HepG2 (cell line): ENCODE results near the gene DDX10. TPM values are rescaled to one million over a fixed set of nuclear protein-coding genes. Genes with fewer than 3 reads are reported as not detected.

Source experiments
- ATAC-seq: fragments of 200-7000 bp; cut with Tn5 transposase; 3 replicates; pipeline ENCODE4 v1.9.1; 2020; ENCODE audit warnings: mild to moderate bottlenecking, moderate library complexity
- BruUV-seq: library from RNA; stranded (reverse); fragments of 400-500 nt; replicated peaks from 2 replicates; lab custom pipeline; 2021; lab: Mats Ljungman, UMichigan
- CTCF ChIA-PET: fragments of 300-600 bp; formaldehyde crosslinking; extraction: SDS; loops from one replicate; lab custom pipeline; 2021; ENCODE audit warnings: low total read pairs, inconsistent platforms, low intra/inter-chr PET ratio; lab: Yijun Ruan, JAX
- POLR2A ChIA-PET: fragments of 350-600 bp; sonication (Branson Sonifier 250); formaldehyde crosslinking; loops from one replicate; lab custom pipeline; 2020; ENCODE audit warnings: antibody characterized with exemption, inconsistent platforms; lab: Yijun Ruan, JAX
- DNase-seq: peaks from one replicate; pipeline ENCODE4 v3.0.0-alpha.2; 2015; ENCODE audit warnings: low spot score
- FAIRE-seq: peaks from 3 replicates; lab custom pipeline; 2011; peaks lifted over from hg19 to GRCh38; lab: Jason Lieb, UNC
- H2AFZ ChIP-seq: one replicate; pipeline ENCODE4 v1.6.1; 2011; ENCODE audit warnings: low read length, inconsistent platforms
- H3K27ac ChIP-seq: fragments of 300-600 bp; 3 replicates; pipeline ENCODE4 v1.8.0; 2011; ENCODE audit warnings: mixed run types, mild to moderate bottlenecking, mixed read lengths, low read length, inconsistent platforms; ENCODE audit not compliant: insufficient read depth; ENCODE audit errors: extremely low read length
- H3K27me3 ChIP-seq, 2 experiments: fragments of 200-600 bp in 1 of 2; 2 replicates in 1 of 2; 3 replicates in 1 of 2; pipeline versions ENCODE4 v1.6.0 to v1.8.0; 2011; ENCODE audit warnings: low read length in 2 of 2, mild to moderate bottlenecking in 2 of 2, moderate library complexity in 2 of 2, inconsistent platforms in 1 of 2; ENCODE audit not compliant: insufficient read depth in 2 of 2, control insufficient read depth in 1 of 2
- H3K36me3 ChIP-seq, 2 experiments: fragments of 200-600 bp in 1 of 2; replicated peaks in 1 of 2; 2 replicates in 1 of 2; 3 replicates in 1 of 2; pipeline versions ENCODE4 v1.5.1 to v1.8.0; 2011; ENCODE audit warnings: low read length in 2 of 2, inconsistent platforms in 1 of 2; ENCODE audit not compliant: insufficient read depth in 2 of 2, control insufficient read depth in 1 of 2
- H3K4me1 ChIP-seq: 2 replicates; pipeline ENCODE4 v1.5.1; 2012; ENCODE audit warnings: low read length, inconsistent platforms; ENCODE audit not compliant: insufficient read depth
- H3K4me2 ChIP-seq: 2 replicates; pipeline ENCODE4 v1.6.0; 2011; ENCODE audit warnings: low read depth, low read length, inconsistent platforms
- H3K4me3 ChIP-seq, 3 experiments: fragments of 200-600 bp in 1 of 3; sonication (generic), shearing (Covaris generic) in 1 of 3; replicated peaks in 1 of 3; 2 replicates each; pipeline ENCODE4 v1.5.1; 2011 to 2016; ENCODE audit warnings: low read length in 3 of 3, inconsistent platforms in 2 of 3, low read depth in 2 of 3, mild to moderate bottlenecking in 2 of 3, control low read depth in 1 of 3, mixed read lengths in 1 of 3; ENCODE audit not compliant: insufficient read depth in 1 of 3
- H3K79me2 ChIP-seq: one replicate; pipeline ENCODE4 v1.6.1; 2011; ENCODE audit warnings: low read length, inconsistent platforms; ENCODE audit not compliant: insufficient read depth
- H3K9ac ChIP-seq: 2 replicates; pipeline ENCODE4 v1.6.0; 2011; ENCODE audit warnings: mild to moderate bottlenecking, low read depth, low read length, inconsistent platforms; ENCODE audit not compliant: insufficient read depth
- H3K9me3 ChIP-seq: 2 replicates; pipeline ENCODE4 v1.5.1; 2012; ENCODE audit warnings: mild to moderate bottlenecking, low read length
- H4K20me1 ChIP-seq: 2 replicates; pipeline ENCODE4 v1.6.0; 2011; ENCODE audit warnings: inconsistent platforms, mild to moderate bottlenecking, low read length, moderate library complexity; ENCODE audit not compliant: insufficient read depth
- ARNT2 ChIP-seq: sonication (generic); formaldehyde crosslinking; IDR thresholded peaks from 2 replicates; pipeline ENCODE4 v1.8.0; 2022; ENCODE audit warnings: mild to moderate bottlenecking, low read depth, missing genetic modification reagents, moderate library complexity
- DNMT3B ChIP-seq: conservative IDR thresholded peaks from 2 replicates; pipeline ENCODE4 v1.6.1; 2016; ENCODE audit warnings: missing biosample characterization, control low read depth
- HMGA1 ChIP-seq: sonication (generic); formaldehyde crosslinking; conservative IDR thresholded peaks from 2 replicates; pipeline ENCODE4 v1.4.0; 2020; ENCODE audit warnings: missing genetic modification reagents
- HNRNPLL ChIP-seq: fragments of 200-400 bp; formaldehyde crosslinking; IDR thresholded peaks from 2 replicates; pipeline ENCODE4 v1.6.1; 2017; ENCODE audit warnings: mild to moderate bottlenecking, low read depth, low read length; ENCODE audit not compliant: poor library complexity, severe bottlenecking
- KLF15 ChIP-seq: sonication (generic); formaldehyde crosslinking; IDR thresholded peaks from 2 replicates; pipeline ENCODE4 v1.8.1; 2023; ENCODE audit warnings: borderline replicate concordance, mild to moderate bottlenecking, inconsistent platforms, missing genetic modification reagents, mixed read lengths
- MAF1 ChIP-seq: sonication (generic); formaldehyde crosslinking; IDR thresholded peaks from 2 replicates; pipeline ENCODE4 v1.5.0; 2020; ENCODE audit warnings: missing genetic modification reagents, borderline replicate concordance
- NR1H2 ChIP-seq: sonication (generic); formaldehyde crosslinking; IDR thresholded peaks from 2 replicates; pipeline ENCODE4 v1.8.1; 2022; ENCODE audit warnings: low read depth, missing genetic modification reagents, borderline replicate concordance
- ZNF138 ChIP-seq: sonication (generic); formaldehyde crosslinking; IDR thresholded peaks from 2 replicates; pipeline ENCODE4 v1.5.0; 2020; ENCODE audit warnings: mild to moderate bottlenecking, low read depth, missing genetic modification reagents
- ZNF552 ChIP-seq: sonication (generic); formaldehyde crosslinking; IDR thresholded peaks from 2 replicates; pipeline ENCODE4 v1.9.0; 2022; ENCODE audit warnings: missing genetic modification reagents, mild to moderate bottlenecking, borderline replicate concordance
- ZNF607 ChIP-seq: sonication (generic); formaldehyde crosslinking; IDR thresholded peaks from 2 replicates; pipeline ENCODE4 v1.5.1; 2020; ENCODE audit warnings: missing genetic modification reagents, mild to moderate bottlenecking, borderline replicate concordance
- WGBS: methylation state at CpG from one replicate; pipeline ENCODE4 v1.1.6; 2017; ENCODE audit warnings: low lambda C conversion rate; 5-methylcytosine and 5-hydroxymethylcytosine counted together
- in situ Hi-C: cut with HindIII; loops from 2 replicates; pipeline ENCODE4 v1.10.0; 2017; ENCODE audit warnings: low pct_unique_long_range_greater_than_20kb; ENCODE audit not compliant: extremely low pct_ligation_motif_present
- intact Hi-C: fragments of 100-400 bp; cut with micrococcal nuclease; formaldehyde crosslinking; loops from one replicate; pipeline ENCODE4 v1.10.0; 2022; ENCODE audit not compliant: unreplicated experiment
- polyA plus RNA-seq, 8 experiments: library from polyadenylated mRNA; depleted of rRNA in 3 of 8; stranded (reverse) in 7 of 8; unstranded in 1 of 8; fragments of >200 nt; fragmentation: Illumina TruSeq in 4 of 8; extraction: Trizol in 4 of 8; gene quantifications; 2 replicates each; pipeline versions ENCODE4 v1.2.1 to v1.2.3, GENCODE V29; 2011 to 2016; ENCODE audit warnings: low read depth in 4 of 8, missing spikeins in 1 of 8, mixed read lengths in 1 of 8; ENCODE audit not compliant: insufficient read depth in 1 of 8
- total RNA-seq, 5 experiments: library from RNA; depleted of rRNA; stranded (reverse); fragments of >200 nt; fragmentation: Illumina TruSeq; extraction: Trizol; gene quantifications; 2 replicates each; pipeline ENCODE4 v1.2.3, GENCODE V29; 2016; ENCODE audit warnings: low read depth in 1 of 5
- TF ChIP-seq, protein P1 (sequence below): sonication (generic); formaldehyde crosslinking; IDR thresholded peaks from 2 replicates; pipeline ENCODE4 v1.5.0; 2020; ENCODE audit warnings: missing genetic modification reagents
- TF ChIP-seq, protein P2 (sequence below): IDR thresholded peaks from 2 replicates; pipeline ENCODE4 v1.6.1; 2016; ENCODE audit warnings: missing biosample characterization, missing genetic modification reagents, low read depth

DDX10 gene
- total and polyA plus RNA-seq, 2 of the 13 experiments (the other 11 are each of a cell fraction or from before 2014, with no cell fraction given) = 17.0 to 32.0 TPM

- in situ Hi-C loops = no loop called here
- Histone ChIP-seq H3K4me1 (peaks cover 2% of the 10 kb centered on the region), H3K4me3 (no peak overlapping the region)
- TF ChIP-seq KLF15 (no peak), DNMT3B (CRISPR knock-in tag) (no peak), ZNF138 (CRISPR knock-in tag) (no peak), ZNF607 (CRISPR knock-in tag) (no peak), HNRNPLL (no peak), NR1H2 (CRISPR knock-in tag) (no peak), ARNT2 (CRISPR knock-in tag) (no peak), HMGA1 (CRISPR knock-in tag) (no peak), MAF1 (CRISPR knock-in tag) (no peak), ZNF552 (CRISPR knock-in tag) (no peak)
- TF ChIP-seq, protein P1, sequence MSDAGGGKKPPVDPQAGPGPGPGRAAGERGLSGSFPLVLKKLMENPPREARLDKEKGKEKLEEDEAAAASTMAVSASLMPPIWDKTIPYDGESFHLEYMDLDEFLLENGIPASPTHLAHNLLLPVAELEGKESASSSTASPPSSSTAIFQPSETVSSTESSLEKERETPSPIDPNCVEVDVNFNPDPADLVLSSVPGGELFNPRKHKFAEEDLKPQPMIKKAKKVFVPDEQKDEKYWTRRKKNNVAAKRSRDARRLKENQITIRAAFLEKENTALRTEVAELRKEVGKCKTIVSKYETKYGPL (CRISPR knock-in tag) = no peak
- TF ChIP-seq, protein P2, sequence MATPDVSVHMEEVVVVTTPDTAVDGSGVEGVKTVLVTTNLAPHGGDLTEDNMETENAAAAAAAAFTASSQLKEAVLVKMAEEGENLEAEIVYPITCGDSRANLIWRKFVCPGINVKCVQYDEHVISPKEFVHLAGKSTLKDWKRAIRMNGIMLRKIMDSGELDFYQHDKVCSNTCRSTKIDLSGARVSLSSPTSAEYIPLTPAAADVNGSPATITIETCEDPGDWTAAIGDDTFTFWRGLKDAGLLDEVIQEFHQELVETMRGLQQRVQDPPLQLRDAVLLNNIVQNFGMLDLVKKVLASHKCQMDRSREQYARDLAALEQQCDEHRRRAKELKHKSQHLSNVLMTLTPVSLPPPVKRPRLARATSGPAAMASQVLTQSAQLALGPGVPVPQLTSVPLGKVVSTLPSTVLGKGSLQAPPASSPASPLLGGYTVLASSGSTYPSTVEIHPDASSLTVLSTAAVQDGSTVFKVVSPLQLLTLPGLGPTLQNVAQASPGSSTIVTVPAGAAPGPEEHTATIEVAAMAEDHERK (CRISPR knock-in tag) = no peak
- TF ChIP-seq, all 625 proteins: peak for 0
- no peak for FAIRE-seq
- 100% methylated on average over 1 of the region's 1 CpG for WGBS
- H3K27me3 ChIP-seq = no peaks in the 10 kb centered on the region
- H3K9me3 ChIP-seq = no peaks in the 10 kb centered on the region
- H2AFZ ChIP-seq = no peak overlapping the region
- CTCF ChIA-PET = no interaction called here
- no peak overlapping the region for H3K27ac ChIP-seq
- no peak overlapping the region for H3K4me2 ChIP-seq
- H3K36me3 ChIP-seq = no peaks in the 10 kb centered on the region
- no peak for DNase-seq
- H4K20me1 ChIP-seq = no peaks in the 10 kb centered on the region
- H3K9ac ChIP-seq = no peak overlapping the region
- H3K79me2 ChIP-seq = no peaks in the 10 kb centered on the region
- ATAC-seq = no peak
- intact Hi-C loops = no loop called here
- POLR2A ChIA-PET = no interaction called here
- no TSS peak for BruUV-seq
Measured at GRCh38 chr11:108780119-108780518, 115.2 kb downstream of the DDX10 start.
